C4-2B (cell line): ENCODE results near the gene TMEM139.

Source experiments
- ZFX ChIP-seq: fragments of 450-650 bp; IDR thresholded peaks from 2 replicates; pipeline ENCODE4 v1.6.1; 2017
- TF ChIP-seq, protein P1 (sequence below): fragments of 450-650 bp; conservative IDR thresholded peaks from 2 replicates; pipeline ENCODE4 v1.5.1; 2017; ENCODE audit warnings: mild to moderate bottlenecking

DNA sequence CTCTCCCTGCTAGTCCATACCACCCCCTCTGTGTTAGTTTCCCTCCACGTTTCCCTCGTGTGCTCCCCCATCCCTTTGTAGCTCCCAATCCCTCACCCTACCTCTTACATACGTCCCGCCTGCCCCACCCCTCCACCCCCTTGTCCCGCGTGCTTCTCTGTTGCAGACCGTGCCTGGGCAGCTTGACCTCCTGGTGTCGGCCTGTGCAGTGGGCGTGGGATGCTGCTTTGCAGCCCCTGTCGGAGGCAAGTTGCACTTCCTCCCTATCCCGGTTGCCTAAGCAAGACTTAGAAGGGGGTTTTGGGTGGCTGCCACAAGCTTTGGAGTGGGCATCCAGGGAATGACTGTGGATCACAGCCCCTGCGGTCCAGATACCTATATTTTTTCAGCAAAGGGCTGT, 38.9 kb downstream of the TMEM139 start:
- TF ChIP-seq, protein P1, sequence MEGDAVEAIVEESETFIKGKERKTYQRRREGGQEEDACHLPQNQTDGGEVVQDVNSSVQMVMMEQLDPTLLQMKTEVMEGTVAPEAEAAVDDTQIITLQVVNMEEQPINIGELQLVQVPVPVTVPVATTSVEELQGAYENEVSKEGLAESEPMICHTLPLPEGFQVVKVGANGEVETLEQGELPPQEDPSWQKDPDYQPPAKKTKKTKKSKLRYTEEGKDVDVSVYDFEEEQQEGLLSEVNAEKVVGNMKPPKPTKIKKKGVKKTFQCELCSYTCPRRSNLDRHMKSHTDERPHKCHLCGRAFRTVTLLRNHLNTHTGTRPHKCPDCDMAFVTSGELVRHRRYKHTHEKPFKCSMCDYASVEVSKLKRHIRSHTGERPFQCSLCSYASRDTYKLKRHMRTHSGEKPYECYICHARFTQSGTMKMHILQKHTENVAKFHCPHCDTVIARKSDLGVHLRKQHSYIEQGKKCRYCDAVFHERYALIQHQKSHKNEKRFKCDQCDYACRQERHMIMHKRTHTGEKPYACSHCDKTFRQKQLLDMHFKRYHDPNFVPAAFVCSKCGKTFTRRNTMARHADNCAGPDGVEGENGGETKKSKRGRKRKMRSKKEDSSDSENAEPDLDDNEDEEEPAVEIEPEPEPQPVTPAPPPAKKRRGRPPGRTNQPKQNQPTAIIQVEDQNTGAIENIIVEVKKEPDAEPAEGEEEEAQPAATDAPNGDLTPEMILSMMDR, result no peak
- no peak for TF ChIP-seq ZFX
